ENCODE results near the gene MAD1L1. TPM values are rescaled to one million over a fixed set of nuclear protein-coding genes. Genes with fewer than 3 reads are reported as not detected.

The MAD1L1 gene
- total and polyA plus RNA-seq, 2 of the 8 experiments (the other 6 are each of a cell fraction or from before 2014, with no cell fraction given): 40.4 to 44.6 TPM

DNA sequence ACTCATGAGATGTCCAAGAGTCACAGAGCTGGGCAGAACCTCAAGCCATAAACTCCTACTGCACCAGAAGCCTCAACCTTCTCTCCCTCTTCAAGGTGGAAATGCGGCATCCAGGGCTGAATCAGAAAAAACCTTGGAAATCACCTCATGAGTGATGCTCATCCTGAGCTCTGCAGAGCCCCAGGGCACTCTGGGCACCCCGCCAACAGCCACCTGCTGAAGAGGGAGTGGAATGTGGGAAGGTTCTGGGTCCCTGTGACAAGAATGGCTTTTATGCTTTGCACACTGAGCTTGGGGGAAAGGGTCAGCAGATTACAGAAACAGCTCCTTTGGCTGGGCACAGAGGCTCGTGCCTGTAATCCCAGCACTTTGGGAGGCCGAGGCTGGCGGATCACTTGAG, 28.1 kb upstream of the MAD1L1 start (continued):
- TF ChIP-seq, protein P1, sequence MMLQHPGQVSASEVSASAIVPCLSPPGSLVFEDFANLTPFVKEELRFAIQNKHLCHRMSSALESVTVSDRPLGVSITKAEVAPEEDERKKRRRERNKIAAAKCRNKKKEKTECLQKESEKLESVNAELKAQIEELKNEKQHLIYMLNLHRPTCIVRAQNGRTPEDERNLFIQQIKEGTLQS (IDR thresholded peaks at IDR 0.05; ENCODE audit: insufficient read depth, low read depth, low read length): no peak
- TF ChIP-seq MAFK (IDR thresholded peaks at IDR 0.05; ENCODE audit: low read depth, low read length): no peak
- no peak for TF ChIP-seq TBP (IDR thresholded peaks at IDR 0.05; ENCODE audit: low read depth, low read length)
- TF ChIP-seq PHF8 (conservative IDR thresholded peaks at IDR 0.05; ENCODE audit: low read depth, low read length): no peak
- no peak for TF ChIP-seq BCL11A (IDR thresholded peaks at IDR 0.05; ENCODE audit: low read depth in 2 of 2, low read length in 2 of 2)
- TF ChIP-seq NRF1 (IDR thresholded peaks at IDR 0.05; ENCODE audit: low read depth, low read length): no peak
- TF ChIP-seq JUND (IDR thresholded peaks at IDR 0.05; ENCODE audit: low read length): no peak
- TF ChIP-seq BRCA1 (IDR thresholded peaks at IDR 0.05; ENCODE audit: low read depth, low read length): no peak
